Endodermal cell (in vitro differentiated cells): Measurements from ENCODE around the gene PC. TPM values are rescaled to one million over a fixed set of nuclear protein-coding genes. Genes with fewer than 3 reads are reported as not detected.

Experiments
- DNase-seq: peaks from one replicate; pipeline ENCODE4 v3.0.0-alpha.2; 2017
- H3K27ac ChIP-seq: 2 replicates; pipeline ENCODE4 v1.5.1; 2013; ENCODE audit warnings: mild to moderate bottlenecking, low read depth, low read length, moderate library complexity
- H3K27me3 ChIP-seq: 2 replicates; pipeline ENCODE4 v1.6.1; 2013; ENCODE audit warnings: mild to moderate bottlenecking, low read length, moderate library complexity; ENCODE audit not compliant: insufficient read depth, control insufficient read depth, poor library complexity, severe bottlenecking
- H3K36me3 ChIP-seq: 2 replicates; pipeline ENCODE4 v1.7.0; 2013; ENCODE audit warnings: mild to moderate bottlenecking, low read length, moderate library complexity; ENCODE audit not compliant: control insufficient read depth, insufficient read depth
- H3K4me1 ChIP-seq: one replicate; pipeline ENCODE4 v1.7.0; 2013; ENCODE audit warnings: low read length; ENCODE audit not compliant: control insufficient read depth, insufficient read depth
- H3K4me3 ChIP-seq: 2 replicates; pipeline ENCODE4 v1.5.1; 2013; ENCODE audit warnings: mild to moderate bottlenecking, low read length, moderate library complexity
- H3K9ac ChIP-seq: 2 replicates; pipeline ENCODE4 v1.6.1; 2013; ENCODE audit warnings: mild to moderate bottlenecking, low read length, moderate library complexity; ENCODE audit not compliant: poor library complexity, severe bottlenecking; ENCODE audit errors: extremely low read depth
- H3K9me3 ChIP-seq: 2 replicates; pipeline ENCODE4 v1.6.1; 2013; ENCODE audit warnings: mild to moderate bottlenecking, low read length, moderate library complexity; ENCODE audit not compliant: control insufficient read depth
- H3K27ac Mint-ChIP-seq: 2 replicates; pipeline ENCODE4 v1.8.0; 2020; ENCODE audit warnings: mixed read lengths
- H3K27me3 Mint-ChIP-seq: 2 replicates; pipeline ENCODE4 v1.8.0; 2021; ENCODE audit warnings: mild to moderate bottlenecking, mixed read lengths; ENCODE audit not compliant: insufficient read depth
- H3K36me3 Mint-ChIP-seq: 2 replicates; pipeline ENCODE4 v1.8.0; 2020; ENCODE audit warnings: low read depth, mixed read lengths
- H3K4me1 Mint-ChIP-seq: 2 replicates; pipeline ENCODE4 v1.8.0; 2020; ENCODE audit warnings: mixed read lengths
- H3K4me3 Mint-ChIP-seq: 2 replicates; pipeline ENCODE4 v1.8.0; 2020; ENCODE audit warnings: mild to moderate bottlenecking, moderate library complexity, mixed read lengths
- H3K9me3 Mint-ChIP-seq: 2 replicates; pipeline ENCODE4 v1.8.0; 2020; ENCODE audit warnings: mild to moderate bottlenecking, mixed read lengths
- WGBS, 2 experiments: methylation state at CpG; one replicate each; pipeline versions ENCODE4 v1.1.5 to v1.1.7; 2013; ENCODE audit warnings: missing lambda C conversion rate in 2 of 2, mixed read lengths in 1 of 2; ENCODE audit not compliant: insufficient coverage in 1 of 2, insufficient read length in 1 of 2; 5-methylcytosine and 5-hydroxymethylcytosine counted together
- total RNA-seq, 2 donors: library from RNA; stranded (reverse); fragmentation: NEBNext Ultra II Directional in 1 of 2; extraction: Animal tissue kit (Norgen Biotek cat#: 25700) in 1 of 2; gene quantifications; 2 replicates in 1 of 2; 3 replicates in 1 of 2; pipeline ENCODE4 v1.2.1, GENCODE V29; 2021
- TF ChIP-seq, protein P1 (sequence below): fragments of 200-600 bp; sonication (generic); conservative IDR thresholded peaks from 2 replicates; pipeline ENCODE4 v1.5.0; 2021; ENCODE audit warnings: antibody characterized with exemption, mild to moderate bottlenecking

The PC gene
- total RNA-seq, 2 donors from 2014 or later, result 21.9 to 24.4 TPM

DNA sequence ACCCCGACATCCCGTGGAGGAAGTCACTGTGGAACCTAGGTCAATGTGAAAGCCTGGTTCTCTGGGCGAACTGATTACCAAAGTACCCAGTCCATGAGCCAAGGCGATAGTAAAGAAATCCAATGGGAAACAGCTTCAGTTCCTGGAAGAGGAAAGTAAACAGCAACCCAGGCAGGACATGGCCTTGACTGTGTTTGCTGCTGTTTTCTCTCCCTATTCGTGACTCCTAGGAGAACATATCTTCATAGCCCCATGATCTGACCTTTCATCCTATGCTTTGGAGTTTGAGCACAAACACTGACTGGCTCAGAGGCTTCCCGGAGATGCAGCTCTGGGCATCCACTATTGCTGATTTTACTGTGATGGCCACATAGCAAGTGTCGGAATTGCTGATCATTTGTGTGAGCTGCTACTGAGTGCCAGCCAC, 56.2 kb downstream of the PC start:
- Histone ChIP-seq H3K4me1 (peaks cover 9% of the 10 kb centered on the region), H3K9ac (no peak overlapping the region), H3K27ac (no peak overlapping the region), H3K36me3 (no peaks in the 10 kb centered on the region), H3K27me3 (no peaks in the 10 kb centered on the region), H3K4me3 (no peak overlapping the region), H3K9me3 (no peaks in the 10 kb centered on the region)
- Mint-ChIP-seq H3K36me3 (no peaks in the 10 kb centered on the region), H3K4me1 (peaks cover 23% of the 10 kb centered on the region), H3K4me3 (no peak overlapping the region), H3K27ac (no peak overlapping the region), H3K9me3 (no peaks in the 10 kb centered on the region), H3K27me3 (no peaks in the 10 kb centered on the region)
- DNase-seq, result no peak
- TF ChIP-seq, protein P1, sequence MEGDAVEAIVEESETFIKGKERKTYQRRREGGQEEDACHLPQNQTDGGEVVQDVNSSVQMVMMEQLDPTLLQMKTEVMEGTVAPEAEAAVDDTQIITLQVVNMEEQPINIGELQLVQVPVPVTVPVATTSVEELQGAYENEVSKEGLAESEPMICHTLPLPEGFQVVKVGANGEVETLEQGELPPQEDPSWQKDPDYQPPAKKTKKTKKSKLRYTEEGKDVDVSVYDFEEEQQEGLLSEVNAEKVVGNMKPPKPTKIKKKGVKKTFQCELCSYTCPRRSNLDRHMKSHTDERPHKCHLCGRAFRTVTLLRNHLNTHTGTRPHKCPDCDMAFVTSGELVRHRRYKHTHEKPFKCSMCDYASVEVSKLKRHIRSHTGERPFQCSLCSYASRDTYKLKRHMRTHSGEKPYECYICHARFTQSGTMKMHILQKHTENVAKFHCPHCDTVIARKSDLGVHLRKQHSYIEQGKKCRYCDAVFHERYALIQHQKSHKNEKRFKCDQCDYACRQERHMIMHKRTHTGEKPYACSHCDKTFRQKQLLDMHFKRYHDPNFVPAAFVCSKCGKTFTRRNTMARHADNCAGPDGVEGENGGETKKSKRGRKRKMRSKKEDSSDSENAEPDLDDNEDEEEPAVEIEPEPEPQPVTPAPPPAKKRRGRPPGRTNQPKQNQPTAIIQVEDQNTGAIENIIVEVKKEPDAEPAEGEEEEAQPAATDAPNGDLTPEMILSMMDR, result no peak
- WGBS, 2 experiments, result 92 to 98% methylated on average over 7 of the region's 7 CpGs

DNA sequence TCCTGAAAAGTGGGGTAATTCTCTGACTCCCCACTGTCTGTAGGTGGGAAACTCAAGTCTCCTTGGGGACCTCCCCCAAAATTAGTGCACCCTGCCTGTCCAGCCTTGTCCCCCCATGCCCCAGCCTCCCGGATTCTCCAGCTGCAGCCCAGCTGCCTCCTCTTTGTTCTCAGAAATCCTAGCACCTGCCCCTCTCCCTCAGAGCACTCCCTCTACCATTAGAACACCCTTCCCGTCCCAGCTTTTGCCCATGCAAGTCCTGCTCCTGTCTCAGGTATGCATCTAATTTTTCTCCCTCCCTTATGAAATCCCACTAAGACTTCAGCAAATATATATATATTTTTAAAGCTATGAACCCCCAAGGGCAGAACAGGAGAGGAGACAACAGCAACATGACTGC, 64.0 kb downstream of the PC start:
- Mint-ChIP-seq H3K36me3 (no peaks in the 10 kb centered on the region), H3K27ac (peak overlapping the region; percentile 39), H3K9me3 (no peaks in the 10 kb centered on the region), H3K27me3 (no peaks in the 10 kb centered on the region), H3K4me3 (no peak overlapping the region), H3K4me1 (peaks cover 15% of the 10 kb centered on the region)
- no peaks in the 10 kb centered on the region for H3K27me3 ChIP-seq
- H3K9me3 ChIP-seq, result no peaks in the 10 kb centered on the region
- no peak overlapping the region for H3K9ac ChIP-seq
- H3K36me3 ChIP-seq, result no peaks in the 10 kb centered on the region
- no peak overlapping the region for H3K4me3 ChIP-seq
- DNase-seq, result no peak
- TF ChIP-seq, protein P1, result no peak
- WGBS, 2 experiments, result 72% methylated on average over 2 of the region's 2 CpGs; no CpG with 5 or more reads in 1 of the 2 experiments
- no peaks in the 10 kb centered on the region for H3K4me1 ChIP-seq
- no peak overlapping the region for H3K27ac ChIP-seq

DNA sequence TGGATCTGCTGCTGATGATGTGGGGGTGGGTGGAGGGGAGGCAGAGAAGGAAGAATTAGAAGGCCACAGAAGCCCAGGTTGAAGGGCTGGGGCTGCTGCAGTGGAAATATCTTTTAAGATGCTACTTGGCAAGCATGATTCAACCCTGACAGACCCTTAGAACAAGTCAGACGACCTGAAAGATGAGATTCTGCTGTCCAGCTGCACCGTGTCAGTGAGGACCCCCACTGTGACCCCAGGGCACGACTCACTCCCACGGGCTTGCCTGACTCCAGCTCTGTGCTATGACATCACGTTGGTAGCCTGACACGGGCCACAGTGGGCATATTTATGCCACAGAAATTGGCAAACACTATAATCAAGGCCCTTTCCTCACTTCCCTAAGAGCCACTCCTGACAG, 65.3 kb downstream of the PC start:
- no peak overlapping the region for H3K27ac ChIP-seq
- no peak for DNase-seq
- H3K27ac Mint-ChIP-seq, result no peak overlapping the region
- no peak overlapping the region for H3K4me3 ChIP-seq
- no peaks in the 10 kb centered on the region for H3K9me3 ChIP-seq
- H3K4me1 Mint-ChIP-seq, result peaks cover 15% of the 10 kb centered on the region
- H3K4me3 Mint-ChIP-seq, result no peak overlapping the region
- no peak overlapping the region for H3K9ac ChIP-seq
- no peaks in the 10 kb centered on the region for H3K27me3 Mint-ChIP-seq
- H3K4me1 ChIP-seq, result no peaks in the 10 kb centered on the region
- 62 to 71% methylated on average over 4 to 6 of the region's 6 CpGs for WGBS, 2 experiments
- TF ChIP-seq, protein P1, result no peak
- no peaks in the 10 kb centered on the region for H3K36me3 Mint-ChIP-seq
- H3K27me3 ChIP-seq, result no peaks in the 10 kb centered on the region
- no peaks in the 10 kb centered on the region for H3K36me3 ChIP-seq
- H3K9me3 Mint-ChIP-seq, result no peaks in the 10 kb centered on the region
